ENCODE results near the gene IRF4.

The IRF4 gene

GRCh38 chr6:344816-345340, 46.7 kb upstream of the IRF4 start:
- Histone ChIP-seq H3K9me3 (ENCODE audit: severe bottlenecking) (no peaks in the 10 kb centered on the region), H3K27me3 (ENCODE audit: insufficient read depth, low read depth, severe bottlenecking) (peaks cover 37% of the 10 kb centered on the region)

GRCh38 chr6:345747-346385, 45.7 kb upstream of the IRF4 start:
- no peak for DNase-seq
- Histone ChIP-seq H3K4me3 (ENCODE audit: low read depth, low read length) (no peak overlapping the region), H3K27me3 (ENCODE audit: insufficient read depth, low read depth, severe bottlenecking) (peaks cover 38% of the 10 kb centered on the region), H3K36me3 (peaks cover 10% of the 10 kb centered on the region), H3K9me3 (ENCODE audit: severe bottlenecking) (no peaks in the 10 kb centered on the region), H3K27ac (no peak overlapping the region)
- TF ChIP-seq CTCF (IDR thresholded peaks at IDR 0.05; ENCODE audit: low read depth, low read length) = no peak

More at GRCh38 chr6:344816-345340, 46.7 kb upstream of the IRF4 start:
- Histone ChIP-seq H3K4me3 (ENCODE audit: low read depth, low read length) (no peak overlapping the region), H3K36me3 (peaks cover 10% of the 10 kb centered on the region), H3K27ac (no peak overlapping the region)
- no peak for TF ChIP-seq CTCF (IDR thresholded peaks at IDR 0.05; ENCODE audit: low read depth, low read length)
- no peak for DNase-seq

GRCh38 chr6:346386-347030, 45.0 kb upstream of the IRF4 start:
- Histone ChIP-seq H3K36me3 (peaks cover 10% of the 10 kb centered on the region), H3K4me3 (ENCODE audit: low read depth, low read length) (no peak overlapping the region), H3K9me3 (ENCODE audit: severe bottlenecking) (no peaks in the 10 kb centered on the region), H3K27me3 (ENCODE audit: insufficient read depth, low read depth, severe bottlenecking) (peaks cover 35% of the 10 kb centered on the region), H3K27ac (no peak overlapping the region)
- no peak for DNase-seq
- TF ChIP-seq CTCF (IDR thresholded peaks at IDR 0.05; ENCODE audit: low read depth, low read length) = no peak

GRCh38 chr6:347232-347631, 44.3 kb upstream of the IRF4 start:
- Histone ChIP-seq H3K4me3 (ENCODE audit: low read depth, low read length) (no peak overlapping the region), H3K27ac (no peak overlapping the region), H3K36me3 (peaks cover 10% of the 10 kb centered on the region), H3K27me3 (ENCODE audit: insufficient read depth, low read depth, severe bottlenecking) (peaks cover 32% of the 10 kb centered on the region), H3K9me3 (ENCODE audit: severe bottlenecking) (no peaks in the 10 kb centered on the region)
- no peak for TF ChIP-seq CTCF (IDR thresholded peaks at IDR 0.05; ENCODE audit: low read depth, low read length)
- DNase-seq = no peak

GRCh38 chr6:347951-348859, 43.3 kb upstream of the IRF4 start:
- H3K27ac ChIP-seq = no peak overlapping the region
- H3K4me3 ChIP-seq (ENCODE audit: low read depth, low read length) = no peak overlapping the region
- TF ChIP-seq CTCF (IDR thresholded peaks at IDR 0.05; ENCODE audit: low read depth, low read length) = no peak
- DNase-seq = no peak
- H3K36me3 ChIP-seq = peaks cover 10% of the 10 kb centered on the region
- peaks cover 29% of the 10 kb centered on the region for H3K27me3 ChIP-seq (ENCODE audit: insufficient read depth, low read depth, severe bottlenecking)
- no peaks in the 10 kb centered on the region for H3K9me3 ChIP-seq (ENCODE audit: severe bottlenecking)

All from WERI-Rb-1 (cell line).